HPDE6-E6E7 (cell line): ENCODE data around the gene SHISA9.
"Not testable (repeated sequence)": the region's sequence is repeated elsewhere in the genome, so short reads cannot be mapped to it uniquely, and the experiment has no call there.

ENCODE experiments used
- DNase-seq: peaks from one replicate; pipeline ENCODE4 v3.0.0; 2011; ENCODE audit warnings: missing footprints; ENCODE audit errors: extremely low spot score

SHISA9 gene

GRCh38 chr16:12901597-12902461, at the start of gene SHISA9:
Gene SHISA9 (plus strand): TSS chr16:12901598.
- DNase-seq: no peak

GRCh38 chr16:12853972-12854371, 47.4 kb upstream of the SHISA9 start:
- no peak for DNase-seq

- not testable (repeated sequence) for DNase-seq
These were observed 44.0 kb upstream of the SHISA9 start for GRCh38 chr16:12857435-12857834.

GRCh38 chr16:12862327-12862726, 39.1 kb upstream of the SHISA9 start:
- no peak for DNase-seq

- no peak for DNase-seq
These were observed 38.5 kb upstream of the SHISA9 start for GRCh38 chr16:12862941-12863340.

- DNase-seq: no peak
These were observed 34.3 kb upstream of the SHISA9 start for GRCh38 chr16:12866981-12867551.

GRCh38 chr16:12868169-12868568, 33.2 kb upstream of the SHISA9 start:
- DNase-seq: no peak

- no peak for DNase-seq
These were observed 32.6 kb upstream of the SHISA9 start for GRCh38 chr16:12868788-12869187.

GRCh38 chr16:12869698-12870427, 31.5 kb upstream of the SHISA9 start:
- no peak for DNase-seq

- no peak for DNase-seq
These were observed 29.6 kb upstream of the SHISA9 start for GRCh38 chr16:12871784-12872183.

- DNase-seq: no peak
These were observed 27.2 kb upstream of the SHISA9 start for GRCh38 chr16:12874186-12874585.

- DNase-seq: no peak
These were observed 24.6 kb upstream of the SHISA9 start for GRCh38 chr16:12876778-12877177.

GRCh38 chr16:12878973-12879372, 22.4 kb upstream of the SHISA9 start:
- DNase-seq: no peak

- no peak for DNase-seq
These were observed 21.6 kb upstream of the SHISA9 start for GRCh38 chr16:12879812-12880211.

- DNase-seq: no peak
These were observed 20.2 kb upstream of the SHISA9 start for GRCh38 chr16:12881182-12881581.

GRCh38 chr16:12881740-12882139, 19.7 kb upstream of the SHISA9 start:
- DNase-seq: no peak

- no peak for DNase-seq
These were observed 15.7 kb upstream of the SHISA9 start for GRCh38 chr16:12885742-12886141.

- DNase-seq: no peak
These were observed 9.6 kb upstream of the SHISA9 start for GRCh38 chr16:12891836-12892235.

GRCh38 chr16:12893050-12893750, 8.2 kb upstream of the SHISA9 start:
- no peak for DNase-seq

GRCh38 chr16:12896562-12896961, 4.8 kb upstream of the SHISA9 start:
- DNase-seq: no peak

- no peak for DNase-seq
These were observed 2.8 kb upstream of the SHISA9 start for GRCh38 chr16:12898551-12898950.

- DNase-seq: no peak
These were observed 1.8 kb upstream of the SHISA9 start for GRCh38 chr16:12899529-12900143.
